Activated CD8-positive, alpha-beta T cell treated with anti-CD3 and anti-CD28 coated beads, Interleukin-2, amount 10 ng/mL, durations not matched to agents 7 days and 5 days (primary cell): ENCODE data around the gene C16orf89. TPM values are rescaled to one million over a fixed set of nuclear protein-coding genes. Genes with fewer than 3 reads are reported as not detected.

Experiments
- ATAC-seq: fragments of 150-1000 bp; cut with Tn5 transposase; one replicate; pipeline ENCODE4 v1.10.0; 2021; ENCODE audit warnings: moderate library complexity
- CTCF ChIA-PET: fragments of 350-600 bp; sonication (Branson Sonifier 250); formaldehyde crosslinking; loops from one replicate; lab custom pipeline; 2021; ENCODE audit warnings: antibody characterized with exemption; lab: Charles Lee
- POLR2A ChIA-PET: fragments of 350-600 bp; sonication (Branson Sonifier 250); formaldehyde crosslinking; loops from one replicate; lab custom pipeline; 2021; ENCODE audit warnings: antibody characterized with exemption; lab: Charles Lee
- DNase-seq: peaks from one replicate; pipeline ENCODE4 v3.0.0-alpha.2; 2020
- H3K27ac Mint-ChIP-seq: one replicate; pipeline ENCODE4 v1.8.0; 2021; ENCODE audit warnings: mild to moderate bottlenecking, mixed read lengths
- H3K27me3 Mint-ChIP-seq: one replicate; pipeline ENCODE4 v1.8.0; 2021; ENCODE audit warnings: low read depth, mixed read lengths
- H3K36me3 Mint-ChIP-seq: one replicate; pipeline ENCODE4 v1.8.0; 2021; ENCODE audit warnings: low read depth, mixed read lengths
- H3K4me1 Mint-ChIP-seq: one replicate; pipeline ENCODE4 v1.8.0; 2021; ENCODE audit warnings: low read depth, mixed read lengths
- H3K4me3 Mint-ChIP-seq: one replicate; pipeline ENCODE4 v1.8.0; 2021; ENCODE audit warnings: mild to moderate bottlenecking, mixed read lengths
- H3K9me3 Mint-ChIP-seq: one replicate; pipeline ENCODE4 v1.8.0; 2022; ENCODE audit warnings: mixed read lengths; ENCODE audit not compliant: insufficient read depth
- total RNA-seq, 2 experiments: library from RNA; stranded (reverse); gene quantifications; one replicate each; pipeline ENCODE4 v1.2.3, GENCODE V29; 2021

Gene C16orf89
- total RNA-seq, 2 experiments from 2014 or later = not detected

- ATAC-seq = peak; percentile 15
- DNase-seq = no peak
- H3K9me3 Mint-ChIP-seq = no peaks in the 10 kb centered on the region
- H3K36me3 Mint-ChIP-seq = no peaks in the 10 kb centered on the region
- H3K27me3 Mint-ChIP-seq = no peaks in the 10 kb centered on the region
- ChIA-PET CTCF (no interaction called here), POLR2A (interaction anchor here (1.2 kb wide), 1 partner anchor 11 kb away, joined by 3 read pairs; the partner anchor contains the start of gene NAGPA)
- no peak overlapping the region for H3K27ac Mint-ChIP-seq
- H3K4me1 Mint-ChIP-seq = no peaks in the 10 kb centered on the region
- H3K4me3 Mint-ChIP-seq = no peak overlapping the region
Observed at GRCh38 chr16:5022521-5022920, 43.2 kb downstream of the C16orf89 start.

GRCh38 chr16:5020551-5020950, 45.2 kb downstream of the C16orf89 start:
- no peak for DNase-seq
- ChIA-PET CTCF (interaction anchor here (1.1 kb wide), 1 partner anchor 12 kb away, joined by 3 read pairs; no protein-coding TSS in a partner anchor), POLR2A (interaction anchor here (0.8 kb wide), 1 partner anchor 13 kb away, joined by 3 read pairs; the partner anchor contains the start of gene NAGPA)
- no peak overlapping the region for H3K27ac Mint-ChIP-seq
- no peaks in the 10 kb centered on the region for H3K27me3 Mint-ChIP-seq
- no peak for ATAC-seq
- no peaks in the 10 kb centered on the region for H3K36me3 Mint-ChIP-seq
- no peaks in the 10 kb centered on the region for H3K9me3 Mint-ChIP-seq
- H3K4me1 Mint-ChIP-seq = no peaks in the 10 kb centered on the region
- no peak overlapping the region for H3K4me3 Mint-ChIP-seq

DNA sequence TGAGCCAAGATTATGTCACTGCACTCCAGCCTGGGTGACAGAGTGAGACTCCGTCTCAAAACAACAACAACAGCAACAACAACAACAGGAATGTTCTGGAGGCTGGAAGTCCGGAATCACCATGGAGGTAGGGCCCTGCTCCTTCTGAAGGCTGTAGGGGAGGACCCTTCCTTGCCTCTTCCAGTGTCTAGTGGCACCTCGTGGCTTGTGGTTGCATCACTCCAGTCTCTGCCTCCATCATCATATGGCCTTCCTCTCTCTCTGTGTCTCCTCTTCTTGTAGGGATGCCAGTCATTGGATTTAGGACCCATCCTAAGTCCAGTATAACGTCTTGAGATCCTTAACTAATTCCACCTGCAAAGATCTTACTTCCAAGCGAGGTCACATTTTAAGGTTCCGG, 46.0 kb downstream of the C16orf89 start:
- CTCF ChIA-PET = no interaction called here
- POLR2A ChIA-PET = no interaction called here
- H3K9me3 Mint-ChIP-seq = no peaks in the 10 kb centered on the region

DNA sequence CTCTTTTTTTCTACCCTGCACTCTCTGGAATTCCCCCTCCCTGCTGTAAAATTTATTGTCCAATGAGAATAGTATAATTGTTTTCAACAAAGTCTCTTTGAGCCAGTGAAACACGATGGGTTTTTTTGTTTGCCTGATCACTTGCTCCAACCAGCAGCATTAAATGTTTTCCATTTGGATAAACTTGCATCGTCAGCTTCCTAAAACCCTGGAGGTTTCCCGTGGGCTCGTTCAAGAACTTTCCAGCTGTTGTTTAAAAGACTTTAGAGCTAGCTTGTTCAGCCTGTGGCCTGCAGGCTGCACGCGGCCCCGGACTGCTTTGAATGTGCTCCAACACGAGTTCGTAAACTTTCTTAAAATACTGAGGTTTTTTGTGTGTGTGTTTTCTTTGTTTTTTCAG, 47.0 kb downstream of the C16orf89 start:
- no peaks in the 10 kb centered on the region for H3K9me3 Mint-ChIP-seq
- CTCF ChIA-PET = no interaction called here
- DNase-seq (no peak), ATAC-seq (no peak)
- POLR2A ChIA-PET = no interaction called here
- no peak overlapping the region for H3K4me3 Mint-ChIP-seq
- no peaks in the 10 kb centered on the region for H3K4me1 Mint-ChIP-seq
- no peaks in the 10 kb centered on the region for H3K27me3 Mint-ChIP-seq
- H3K36me3 Mint-ChIP-seq = no peaks in the 10 kb centered on the region
- H3K27ac Mint-ChIP-seq = no peak overlapping the region

More for the DNA sequence above, 46.0 kb downstream of the C16orf89 start:
- no peak overlapping the region for H3K27ac Mint-ChIP-seq
- DNase-seq (no peak), ATAC-seq (no peak)
- H3K36me3 Mint-ChIP-seq = no peaks in the 10 kb centered on the region
- H3K27me3 Mint-ChIP-seq = no peaks in the 10 kb centered on the region
- H3K4me1 Mint-ChIP-seq = no peaks in the 10 kb centered on the region
- H3K4me3 Mint-ChIP-seq = no peak overlapping the region

GRCh38 chr16:5017678-5017969, 48.1 kb downstream of the C16orf89 start:
- Mint-ChIP-seq H3K4me1 (no peaks in the 10 kb centered on the region), H3K36me3 (no peaks in the 10 kb centered on the region), H3K4me3 (no peak overlapping the region), H3K27me3 (no peaks in the 10 kb centered on the region), H3K9me3 (no peaks in the 10 kb centered on the region), H3K27ac (no peak overlapping the region)
- CTCF ChIA-PET = no interaction called here
- ATAC-seq (no peak), DNase-seq (no peak)
- POLR2A ChIA-PET = no interaction called here

GRCh38 chr16:5016967-5017677, 48.6 kb downstream of the C16orf89 start:
- no peaks in the 10 kb centered on the region for H3K9me3 Mint-ChIP-seq
- POLR2A ChIA-PET = no interaction called here
- no peak for ATAC-seq
- no peaks in the 10 kb centered on the region for H3K36me3 Mint-ChIP-seq
- H3K4me3 Mint-ChIP-seq = no peak overlapping the region
- no peaks in the 10 kb centered on the region for H3K27me3 Mint-ChIP-seq
- CTCF ChIA-PET = no interaction called here
- H3K27ac Mint-ChIP-seq = no peak overlapping the region
- no peaks in the 10 kb centered on the region for H3K4me1 Mint-ChIP-seq
- no peak for DNase-seq

- POLR2A ChIA-PET = no interaction called here
- Mint-ChIP-seq H3K9me3 (no peaks in the 10 kb centered on the region), H3K4me3 (no peak overlapping the region), H3K36me3 (no peaks in the 10 kb centered on the region), H3K27me3 (no peaks in the 10 kb centered on the region), H3K4me1 (no peaks in the 10 kb centered on the region), H3K27ac (no peak overlapping the region)
- no peak for DNase-seq
- ATAC-seq = no peak
- CTCF ChIA-PET = no interaction called here
Observed at GRCh38 chr16:5015887-5016286, 49.9 kb downstream of the C16orf89 start.

- H3K9me3 Mint-ChIP-seq = no peaks in the 10 kb centered on the region
- H3K4me3 Mint-ChIP-seq = no peak overlapping the region
- ATAC-seq (no peak), DNase-seq (no peak)
- ChIA-PET CTCF (no interaction called here), POLR2A (interaction anchor here (0.6 kb wide), 1 partner anchor 232 kb away, joined by 3 read pairs; no protein-coding TSS in a partner anchor)
- H3K27ac Mint-ChIP-seq = no peak overlapping the region
- H3K36me3 Mint-ChIP-seq = no peaks in the 10 kb centered on the region
- peaks cover 3% of the 10 kb centered on the region for H3K27me3 Mint-ChIP-seq
- no peaks in the 10 kb centered on the region for H3K4me1 Mint-ChIP-seq
Observed at GRCh38 chr16:5015351-5015750, 50.4 kb downstream of the C16orf89 start.

DNA sequence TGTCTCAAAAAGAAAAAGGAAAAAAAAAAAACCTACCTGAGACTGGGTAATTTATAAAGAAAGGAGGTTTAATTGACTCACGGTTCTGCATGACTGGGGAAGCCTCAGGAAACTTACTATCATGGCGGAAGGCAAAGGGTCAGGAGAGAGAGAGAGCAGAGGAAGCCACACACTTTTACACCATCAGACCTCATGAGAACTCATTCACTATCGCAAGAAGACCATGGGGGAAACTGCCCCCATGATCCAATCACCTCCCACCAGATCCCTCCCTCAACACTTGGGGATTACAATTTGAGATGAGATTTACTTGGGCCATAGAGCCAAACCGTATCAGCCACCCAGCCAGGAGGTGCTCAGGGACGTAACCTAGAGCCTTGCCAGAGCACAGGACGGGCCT, 52.9 kb downstream of the C16orf89 start:
- POLR2A ChIA-PET = no interaction called here
- H3K4me3 Mint-ChIP-seq = no peak overlapping the region
- no peaks in the 10 kb centered on the region for H3K4me1 Mint-ChIP-seq
- peaks cover 3% of the 10 kb centered on the region for H3K27me3 Mint-ChIP-seq
- no peaks in the 10 kb centered on the region for H3K36me3 Mint-ChIP-seq
- DNase-seq = no peak
- no peak overlapping the region for H3K27ac Mint-ChIP-seq
- no peaks in the 10 kb centered on the region for H3K9me3 Mint-ChIP-seq
- no peak for ATAC-seq
- CTCF ChIA-PET = no interaction called here

DNA sequence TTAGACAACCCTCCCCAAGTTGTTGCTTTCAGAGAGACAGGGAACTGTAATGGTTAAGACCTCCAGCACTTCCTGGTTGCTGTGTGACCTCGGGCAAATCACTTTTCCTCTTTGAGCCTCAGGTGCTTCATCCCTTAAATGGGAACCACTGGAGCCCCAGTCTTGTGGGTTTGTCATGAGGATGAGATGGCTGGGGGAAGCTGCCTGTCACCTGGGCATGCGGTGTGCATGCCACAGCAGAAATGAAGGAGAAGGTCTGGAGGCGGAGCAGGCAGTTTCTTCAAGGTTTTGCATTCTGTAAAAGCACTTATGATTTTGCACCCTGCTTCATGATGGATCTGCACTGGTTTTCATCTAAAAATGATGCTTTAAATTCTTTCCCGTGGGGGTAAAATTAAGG, 54.1 kb downstream of the C16orf89 start:
- Mint-ChIP-seq H3K36me3 (no peaks in the 10 kb centered on the region), H3K27me3 (peaks cover 3% of the 10 kb centered on the region), H3K27ac (no peak overlapping the region), H3K4me3 (no peak overlapping the region), H3K9me3 (no peaks in the 10 kb centered on the region), H3K4me1 (no peaks in the 10 kb centered on the region)
- ATAC-seq = no peak
- POLR2A ChIA-PET = no interaction called here
- CTCF ChIA-PET = no interaction called here
- no peak for DNase-seq

- Mint-ChIP-seq H3K36me3 (no peaks in the 10 kb centered on the region), H3K9me3 (no peaks in the 10 kb centered on the region), H3K27ac (no peak overlapping the region), H3K4me1 (no peaks in the 10 kb centered on the region), H3K4me3 (no peak overlapping the region), H3K27me3 (peaks cover 3% of the 10 kb centered on the region)
- POLR2A ChIA-PET = no interaction called here
- CTCF ChIA-PET = no interaction called here
- ATAC-seq = no peak
- no peak for DNase-seq
Observed at GRCh38 chr16:5010576-5011329, 55.0 kb downstream of the C16orf89 start.

GRCh38 chr16:5008311-5008731, 57.4 kb downstream of the C16orf89 start:
- no peaks in the 10 kb centered on the region for H3K36me3 Mint-ChIP-seq

More at GRCh38 chr16:5008311-5008731, 57.4 kb downstream of the C16orf89 start:
- no peak overlapping the region for H3K27ac Mint-ChIP-seq
- no peak overlapping the region for H3K4me3 Mint-ChIP-seq
- H3K9me3 Mint-ChIP-seq = no peaks in the 10 kb centered on the region
- CTCF ChIA-PET = no interaction called here
- DNase-seq (no peak), ATAC-seq (no peak)
- H3K4me1 Mint-ChIP-seq = no peaks in the 10 kb centered on the region
- POLR2A ChIA-PET = no interaction called here
- H3K27me3 Mint-ChIP-seq = peaks cover 3% of the 10 kb centered on the region
